ENCODE results near the gene LRRC32.

- TF ChIP-seq CTCF (IDR thresholded peaks at IDR 0.05; ENCODE audit: insufficient read depth, low read depth, low read length): no peak
- no peak for TF ChIP-seq EZH2 (IDR thresholded peaks at IDR 0.05; ENCODE audit: insufficient read depth, low read length)
These were observed 554 bp downstream of the LRRC32 start for GRCh38 chr11:76669901-76670484.

All from astrocyte (in vitro differentiated cells and primary cell).